ENCODE measurements around the gene VPS37D.

- TF ChIP-seq CTCF (conservative IDR thresholded peaks at IDR 0.05; ENCODE audit: low read length): peak; percentile 60
- TF ChIP-seq EZH2phosphoT487 (IDR thresholded peaks at IDR 0.05; ENCODE audit: borderline replicate concordance): no peak
These were observed at the start of gene VPS37D for GRCh38 chr7:73667344-73668102.
